ENCODE data around the gene MEI1.

Gene MEI1

DNA sequence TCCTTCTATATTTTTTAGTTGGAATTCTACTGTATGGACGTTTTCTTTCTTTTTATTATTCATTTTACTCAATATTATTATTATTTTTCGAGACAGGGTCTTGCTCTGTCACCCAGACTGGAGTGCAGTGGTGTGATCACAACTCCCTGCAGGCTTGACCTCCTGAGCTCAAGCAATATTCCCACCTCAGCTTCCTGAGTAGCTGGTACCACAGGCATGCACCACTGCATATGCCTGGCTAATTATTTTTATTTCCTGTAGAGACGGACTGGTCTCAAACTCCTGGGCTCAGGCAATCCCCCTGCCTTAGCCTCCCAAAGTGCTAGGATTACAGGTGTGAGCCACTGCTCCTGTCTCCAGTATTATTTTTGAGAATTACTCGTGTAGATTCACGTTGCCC is 67.2 kb downstream of the MEI1 start:
- TF ChIP-seq TCF12 (IDR thresholded peaks at IDR 0.05; ENCODE audit: low read depth) = no peak
- TF ChIP-seq NFIC (IDR thresholded peaks at IDR 0.05) = no peak
- TF ChIP-seq FOXM1 (IDR thresholded peaks at IDR 0.05; ENCODE audit: borderline replicate concordance, low read depth) = no peak
- no peak for TF ChIP-seq CEBPB (IDR thresholded peaks at IDR 0.05)
- no peak for TF ChIP-seq TEAD4 (IDR thresholded peaks at IDR 0.05)
- TF ChIP-seq RAD21 (IDR thresholded peaks at IDR 0.05; ENCODE audit: low read depth) = no peak
- no peak for TF ChIP-seq YY1 (IDR thresholded peaks at IDR 0.05; ENCODE audit: low read depth)
- TF ChIP-seq ZBTB7A (IDR thresholded peaks at IDR 0.05; ENCODE audit: low read depth) = no peak
- no peak for TF ChIP-seq TAF1 (IDR thresholded peaks at IDR 0.05; ENCODE audit: low read depth)

DNA sequence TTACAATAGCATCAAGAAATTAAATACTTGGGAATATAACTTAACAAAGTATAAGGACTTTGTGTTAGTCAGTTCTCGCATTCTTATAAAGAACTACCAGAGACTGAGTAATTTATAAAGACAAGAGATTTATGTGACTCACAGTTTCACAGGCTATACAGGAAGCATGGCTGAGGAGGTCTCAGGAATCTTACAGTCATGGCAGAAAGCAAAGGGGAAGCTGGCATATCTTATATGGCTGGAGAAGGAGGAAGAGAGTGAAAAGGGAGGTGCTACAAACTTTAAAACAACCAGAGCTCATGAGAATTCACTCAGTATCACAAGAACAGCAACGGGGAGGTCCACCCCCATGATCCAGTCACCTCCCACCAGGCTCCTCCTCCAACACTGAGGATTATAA is 69.1 kb downstream of the MEI1 start:
- TF ChIP-seq EGR1 (IDR thresholded peaks at IDR 0.05) (no peak), FOXM1 (IDR thresholded peaks at IDR 0.05; ENCODE audit: borderline replicate concordance, low read depth) (no peak), EP300 (IDR thresholded peaks at IDR 0.05; ENCODE audit: borderline replicate concordance) (no peak), CREB1 (IDR thresholded peaks at IDR 0.05; ENCODE audit: low read depth) (no peak), RAD21 (IDR thresholded peaks at IDR 0.05; ENCODE audit: low read depth) (no peak), ZBTB7A (IDR thresholded peaks at IDR 0.05; ENCODE audit: low read depth) (no peak), TCF12 (IDR thresholded peaks at IDR 0.05; ENCODE audit: low read depth) (no peak), NFIC (IDR thresholded peaks at IDR 0.05) (no peak), CEBPB (IDR thresholded peaks at IDR 0.05) (no peak), REST (IDR thresholded peaks at IDR 0.05; ENCODE audit: low read depth) (no peak), YY1 (IDR thresholded peaks at IDR 0.05; ENCODE audit: low read depth) (no peak)
- TF ChIP-seq, protein P1, sequence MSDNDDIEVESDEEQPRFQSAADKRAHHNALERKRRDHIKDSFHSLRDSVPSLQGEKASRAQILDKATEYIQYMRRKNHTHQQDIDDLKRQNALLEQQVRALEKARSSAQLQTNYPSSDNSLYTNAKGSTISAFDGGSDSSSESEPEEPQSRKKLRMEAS (IDR thresholded peaks at IDR 0.05) = no peak

DNA sequence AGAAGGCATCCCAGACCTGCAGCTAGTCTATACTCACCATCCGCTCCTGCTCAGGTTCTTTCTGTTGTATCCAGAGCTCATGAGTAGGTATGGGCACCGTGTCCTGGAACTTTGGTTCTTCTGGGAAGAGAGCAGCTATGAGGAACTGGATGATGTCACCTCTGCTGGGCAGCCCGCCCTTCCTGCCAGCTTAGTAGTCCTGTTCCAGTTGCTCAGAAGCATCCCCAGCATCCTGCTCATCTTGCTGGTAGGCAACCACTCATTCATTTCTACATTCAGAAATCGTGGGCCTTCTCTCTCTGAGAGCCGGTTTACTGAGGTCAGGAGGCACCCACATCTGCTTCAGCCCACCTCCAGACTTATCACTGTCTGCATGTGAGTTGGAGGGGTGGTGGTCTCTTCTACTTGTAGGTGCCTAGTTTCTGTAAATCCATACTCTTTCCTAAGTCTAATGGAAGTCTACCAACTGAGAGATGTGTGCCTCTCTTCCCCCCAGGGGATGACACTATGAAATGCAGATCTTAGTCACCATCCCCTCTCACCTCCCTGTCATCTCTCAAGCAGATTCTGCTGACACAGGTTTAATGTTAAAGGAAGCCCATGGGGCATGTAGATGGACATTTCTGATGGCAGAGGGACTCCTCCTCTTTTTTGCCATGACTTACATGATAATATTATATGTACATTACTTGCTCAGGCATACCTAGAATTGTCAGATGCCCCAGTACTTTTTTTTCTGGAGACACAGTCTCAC is 71.6 kb downstream of the MEI1 start:
- TF ChIP-seq REST (IDR thresholded peaks at IDR 0.05; ENCODE audit: low read depth) (no peak), RAD21 (IDR thresholded peaks at IDR 0.05; ENCODE audit: low read depth) (no peak), NFIC (IDR thresholded peaks at IDR 0.05) (no peak), EP300 (IDR thresholded peaks at IDR 0.05; ENCODE audit: borderline replicate concordance) (no peak), EGR1 (IDR thresholded peaks at IDR 0.05) (no peak), YY1 (IDR thresholded peaks at IDR 0.05; ENCODE audit: low read depth) (no peak)
- TF ChIP-seq, protein P2, sequence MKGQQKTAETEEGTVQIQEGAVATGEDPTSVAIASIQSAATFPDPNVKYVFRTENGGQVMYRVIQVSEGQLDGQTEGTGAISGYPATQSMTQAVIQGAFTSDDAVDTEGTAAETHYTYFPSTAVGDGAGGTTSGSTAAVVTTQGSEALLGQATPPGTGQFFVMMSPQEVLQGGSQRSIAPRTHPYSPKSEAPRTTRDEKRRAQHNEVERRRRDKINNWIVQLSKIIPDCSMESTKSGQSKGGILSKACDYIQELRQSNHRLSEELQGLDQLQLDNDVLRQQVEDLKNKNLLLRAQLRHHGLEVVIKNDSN (IDR thresholded peaks at IDR 0.05) = no peak

GRCh38 chr22:41772198-41772597 is 72.9 kb downstream of the MEI1 start:
- TF ChIP-seq, protein P1 (IDR thresholded peaks at IDR 0.05) = no peak
- TF ChIP-seq ZBTB7A (IDR thresholded peaks at IDR 0.05; ENCODE audit: low read depth) (no peak), YY1 (IDR thresholded peaks at IDR 0.05; ENCODE audit: low read depth) (no peak), TCF12 (IDR thresholded peaks at IDR 0.05; ENCODE audit: low read depth) (no peak), REST (IDR thresholded peaks at IDR 0.05; ENCODE audit: low read depth) (no peak), TEAD4 (IDR thresholded peaks at IDR 0.05) (no peak), CREB1 (IDR thresholded peaks at IDR 0.05; ENCODE audit: low read depth) (no peak), EGR1 (IDR thresholded peaks at IDR 0.05) (no peak), RAD21 (IDR thresholded peaks at IDR 0.05; ENCODE audit: low read depth) (no peak), EP300 (IDR thresholded peaks at IDR 0.05; ENCODE audit: borderline replicate concordance) (no peak), CEBPB (IDR thresholded peaks at IDR 0.05) (no peak), NFIC (IDR thresholded peaks at IDR 0.05) (no peak), FOXM1 (IDR thresholded peaks at IDR 0.05; ENCODE audit: borderline replicate concordance, low read depth) (no peak), TAF1 (IDR thresholded peaks at IDR 0.05; ENCODE audit: low read depth) (no peak)
- TF ChIP-seq, protein P2 (IDR thresholded peaks at IDR 0.05) = no peak

Measured in Ishikawa (cell line).